HT-29 (cell line): ENCODE measurements around the gene TIAM2. TPM values are rescaled to one million over a fixed set of nuclear protein-coding genes. Genes with fewer than 3 reads are reported as not detected.
"Not testable (repeated sequence)": the region's sequence is repeated elsewhere in the genome, so short reads cannot be mapped to it uniquely, and the experiment has no call there.

Experiments
- DNase-seq: peaks from one replicate; pipeline ENCODE4 v3.0.0-alpha.2; 2015; ENCODE audit warnings: low spot score
- total RNA-seq: library from RNA; depleted of rRNA; stranded (reverse); fragments of >200 nt; shearing (Covaris generic); gene quantifications from 2 replicates; pipeline ENCODE4 v1.2.3, GENCODE V29; 2014

The TIAM2 gene
- total RNA-seq, 1 experiment from 2014 or later: 2.0 TPM

DNA sequence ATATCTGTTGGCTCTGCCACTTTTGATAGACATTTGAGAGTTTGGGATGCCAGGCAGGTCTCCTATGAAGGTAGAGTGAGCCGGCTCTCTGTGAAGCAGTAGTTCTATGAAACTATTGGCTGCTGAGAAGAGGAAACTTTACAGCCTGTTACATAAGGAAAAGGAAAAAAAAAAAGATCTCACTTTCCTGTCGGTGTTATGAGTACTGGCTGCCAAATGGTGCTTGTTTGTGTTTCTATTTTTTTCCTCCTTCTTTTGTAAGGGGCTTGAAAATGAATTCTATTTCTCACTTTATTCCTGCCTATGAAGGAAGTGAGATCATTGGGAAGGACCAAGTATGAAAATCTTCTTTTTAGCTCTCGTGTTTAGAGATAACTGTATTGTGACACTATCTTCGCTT lies 195.6 kb downstream of the TIAM2 start:
- DNase-seq: no peak

DNA sequence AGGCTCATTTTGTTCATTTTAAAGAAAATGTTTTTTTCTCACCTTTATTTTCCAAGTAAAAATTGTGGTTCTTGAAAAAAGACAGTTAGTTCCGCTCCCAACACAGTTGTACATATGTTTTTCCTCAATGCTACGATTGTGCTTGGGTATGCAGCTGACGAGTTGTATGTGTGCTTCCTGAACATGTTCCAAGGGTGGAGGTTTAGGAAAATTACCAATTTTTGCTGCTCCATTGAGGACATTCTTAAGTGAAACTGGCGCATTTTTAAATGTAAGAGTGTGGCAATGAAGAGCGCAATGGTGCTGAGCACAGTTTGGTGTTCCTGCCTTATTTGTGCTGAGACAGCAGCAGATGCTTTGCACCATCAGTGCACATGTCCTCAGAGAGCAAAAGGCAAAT lies 198.4 kb downstream of the TIAM2 start:
- DNase-seq: no peak

DNA sequence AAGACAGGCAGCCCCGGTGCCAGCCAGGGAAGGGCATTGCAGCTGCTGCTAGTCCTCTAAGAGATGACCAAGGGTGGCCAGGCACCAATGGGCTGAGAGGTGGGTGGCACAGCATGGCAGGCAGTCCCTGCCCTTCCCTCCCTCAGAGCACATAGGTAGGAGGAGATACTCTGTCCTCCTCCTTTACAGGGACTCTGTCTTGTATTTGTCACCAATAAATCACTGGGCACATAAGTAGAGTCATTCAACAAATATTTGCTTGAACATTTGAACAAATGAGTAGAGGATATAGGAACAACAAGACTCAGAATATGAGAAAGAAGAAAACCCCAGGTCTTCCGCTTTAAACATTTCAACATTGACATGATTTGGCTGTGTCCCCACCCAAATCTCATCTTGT lies 199.3 kb downstream of the TIAM2 start:
- no peak for DNase-seq

DNA sequence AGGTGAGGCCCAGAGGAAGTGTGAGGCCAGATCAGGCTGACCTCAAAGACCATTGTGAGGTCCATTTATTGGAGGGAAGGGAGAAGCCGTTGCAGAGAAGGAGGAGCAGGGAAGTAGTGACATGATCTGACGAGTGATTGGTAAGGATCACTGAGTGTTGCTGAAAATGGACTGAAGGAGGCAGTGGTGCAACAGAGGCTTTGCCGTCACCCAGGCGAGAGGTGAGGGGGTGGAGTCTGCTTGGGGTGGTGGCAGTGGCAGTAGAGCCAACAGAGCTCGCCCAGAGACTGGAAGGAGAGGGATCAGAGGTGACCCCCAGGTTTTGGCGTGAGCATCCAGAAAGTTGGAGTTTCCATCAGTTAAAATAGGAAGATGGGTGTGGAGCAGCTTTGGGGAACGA lies 200.8 kb downstream of the TIAM2 start:
- DNase-seq: no peak

DNA sequence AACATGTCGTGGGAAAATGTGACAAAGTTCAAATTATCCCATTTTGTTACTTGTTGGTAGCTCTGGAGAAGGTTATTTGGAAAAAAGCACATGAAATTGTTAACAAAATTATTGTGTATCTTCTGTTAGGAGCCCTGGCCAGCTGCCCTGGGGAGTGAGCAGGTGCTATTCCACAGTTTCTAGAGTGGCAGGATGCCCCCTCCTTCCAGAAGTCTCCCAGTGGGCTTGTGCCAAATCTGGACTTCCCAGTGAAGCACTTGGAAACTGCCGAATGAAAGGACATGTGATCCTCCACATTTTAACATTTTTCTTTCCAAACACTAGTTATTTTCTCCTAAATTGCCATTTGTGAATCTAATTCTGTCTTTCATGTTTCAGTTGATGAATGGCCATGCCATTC lies 201.8 kb downstream of the TIAM2 start:
- no peak for DNase-seq

DNA sequence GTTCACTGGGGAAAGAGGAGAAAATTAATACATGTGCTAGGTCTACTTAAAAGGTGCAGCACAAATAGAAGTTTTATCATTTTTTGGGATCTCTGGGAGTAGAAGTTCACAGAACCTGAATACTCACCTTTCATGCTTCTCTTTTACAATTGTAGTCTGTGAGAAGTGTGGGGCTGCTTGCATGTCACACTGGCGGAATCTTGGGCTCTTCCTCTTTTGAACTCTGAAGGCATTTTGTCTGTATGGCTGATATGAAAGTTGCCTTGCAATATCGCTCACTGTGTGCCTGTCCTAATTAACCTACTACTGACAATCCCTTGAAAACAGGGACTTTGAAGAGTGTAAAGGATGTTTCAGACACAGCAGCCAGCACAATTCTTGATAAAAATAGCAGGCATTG lies 202.8 kb downstream of the TIAM2 start:
- DNase-seq: no peak

DNA sequence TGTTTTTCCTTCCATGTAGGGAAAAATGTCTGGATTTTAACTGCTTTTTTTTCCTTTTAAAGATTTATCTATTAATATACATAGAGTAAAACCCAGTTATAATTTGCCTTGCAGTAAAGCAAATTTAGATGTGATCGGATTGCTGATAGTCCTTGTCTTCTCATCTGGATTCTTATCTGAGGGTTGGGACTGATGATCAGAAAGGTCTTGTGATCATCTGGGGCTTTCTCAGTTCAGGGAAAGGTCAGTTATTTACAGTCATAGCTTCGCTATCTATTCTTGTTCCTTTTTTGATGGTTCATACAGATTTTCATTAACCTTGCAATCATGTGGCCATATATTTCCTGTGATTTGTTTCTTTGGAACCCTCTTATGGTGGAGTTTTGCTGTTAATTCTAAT lies 204.9 kb downstream of the TIAM2 start:
- DNase-seq: no peak

DNA sequence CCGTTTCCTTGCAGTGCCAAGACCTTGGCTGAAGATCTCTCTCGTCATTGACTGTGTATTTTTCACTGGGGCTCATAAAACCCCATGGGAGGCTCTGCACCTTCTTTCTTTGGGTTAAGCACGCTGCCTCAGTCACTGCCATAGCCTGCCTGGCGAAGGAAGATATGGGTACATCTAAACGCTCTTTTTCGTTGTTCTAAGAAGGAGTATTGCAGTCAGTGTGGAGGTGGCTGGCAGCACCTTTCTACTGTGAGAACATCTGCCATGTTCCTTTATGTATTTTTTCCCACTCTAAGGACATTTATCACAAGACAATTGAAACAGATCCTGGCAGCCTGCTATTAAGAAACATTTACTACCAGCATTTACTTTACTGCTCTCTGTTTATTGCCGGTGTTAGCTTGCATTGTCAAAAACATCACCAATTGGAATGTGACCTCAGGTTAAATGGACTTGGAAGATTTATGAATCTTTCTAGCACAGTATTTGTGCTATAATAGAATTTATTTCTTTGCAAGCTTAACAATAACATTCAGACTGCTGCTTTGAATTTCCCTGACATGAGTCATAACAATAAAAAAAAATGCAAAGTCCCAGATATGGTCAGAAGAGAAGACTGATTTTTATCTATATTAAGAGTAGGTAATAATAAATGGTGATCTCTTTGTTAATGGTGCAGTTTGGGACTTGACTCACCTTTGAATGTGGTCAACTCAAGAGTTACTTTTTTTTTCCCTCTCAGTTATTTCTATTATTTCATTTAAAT lies 206.5 kb downstream of the TIAM2 start:
- peak; percentile 68 for DNase-seq

DNA sequence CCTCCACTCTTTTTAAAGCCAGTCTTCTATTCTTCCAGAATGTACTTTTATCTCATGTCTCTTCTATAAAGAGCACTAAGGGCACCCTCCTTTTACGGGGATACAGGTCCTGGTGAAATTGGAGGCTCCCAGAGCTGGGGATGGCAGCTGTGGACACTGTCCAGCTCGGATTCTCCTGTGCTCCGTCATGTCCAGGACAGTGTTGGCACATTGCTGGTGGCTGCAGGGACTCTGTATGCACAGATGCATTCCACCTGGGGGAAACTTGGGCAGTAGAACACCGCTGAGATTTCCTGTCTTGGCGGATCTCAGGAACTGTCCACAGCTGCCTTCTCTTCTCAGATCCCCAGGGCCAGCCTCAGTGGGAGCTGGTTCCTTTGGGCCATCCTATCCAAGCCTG lies 212.1 kb downstream of the TIAM2 start:
- DNase-seq: no peak

DNA sequence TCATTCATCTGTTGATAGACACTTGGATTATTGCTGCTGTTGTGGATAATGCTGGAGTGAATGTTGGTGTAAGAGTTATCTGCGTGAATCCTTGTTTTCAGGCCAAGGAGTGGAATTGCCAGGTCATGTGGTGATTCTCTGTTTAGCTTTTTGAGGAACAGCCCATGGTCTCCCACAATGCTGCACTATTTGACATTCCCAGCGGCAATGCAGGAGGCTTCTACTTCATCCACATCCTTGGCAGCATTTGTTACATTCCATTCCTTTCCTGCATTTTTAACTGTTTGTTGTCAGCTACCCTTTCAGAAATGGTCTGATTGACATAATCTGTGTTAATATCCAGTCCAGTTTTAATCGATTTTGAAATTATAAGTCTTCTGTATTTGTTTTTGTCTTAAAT lies 217.0 kb downstream of the TIAM2 start:
- DNase-seq: no peak

DNA sequence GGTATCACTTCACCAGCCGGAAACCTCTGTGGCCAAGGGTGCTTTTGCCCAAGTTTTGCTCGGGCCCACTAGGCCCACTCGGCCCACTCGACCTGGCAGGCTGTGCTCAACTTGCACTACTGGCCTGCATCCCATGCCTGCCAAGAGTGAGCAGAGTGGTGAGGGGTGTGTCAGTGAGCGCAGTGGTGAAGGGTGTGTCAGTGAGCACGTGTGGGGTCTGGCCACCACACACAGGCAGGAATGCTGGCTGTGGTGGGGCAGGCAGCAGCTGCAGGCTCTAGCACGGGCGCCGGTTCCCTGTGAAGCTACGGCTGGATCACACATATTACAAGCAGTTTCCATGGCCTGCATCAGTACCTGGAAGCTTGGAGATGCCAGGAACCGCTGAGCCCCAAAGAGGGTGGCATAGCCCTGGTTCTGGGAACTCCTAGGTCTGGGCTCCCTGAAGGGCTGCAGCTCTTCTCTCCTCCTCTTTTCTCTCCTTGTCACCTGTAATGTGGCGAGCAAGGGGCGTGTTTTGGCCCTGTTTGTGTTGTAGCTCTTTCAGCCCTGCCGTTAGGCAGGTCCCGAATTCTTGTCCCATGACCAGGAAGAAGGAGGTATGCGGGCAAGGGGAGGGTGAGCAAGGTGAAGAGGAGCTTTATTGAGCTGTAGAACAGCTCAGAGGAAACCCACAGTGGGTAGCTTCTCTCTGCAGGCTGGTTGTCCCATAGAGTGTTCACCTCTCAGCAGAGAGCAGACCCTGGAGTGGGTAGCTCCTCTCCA lies 217.7 kb downstream of the TIAM2 start:
- no peak for DNase-seq

DNA sequence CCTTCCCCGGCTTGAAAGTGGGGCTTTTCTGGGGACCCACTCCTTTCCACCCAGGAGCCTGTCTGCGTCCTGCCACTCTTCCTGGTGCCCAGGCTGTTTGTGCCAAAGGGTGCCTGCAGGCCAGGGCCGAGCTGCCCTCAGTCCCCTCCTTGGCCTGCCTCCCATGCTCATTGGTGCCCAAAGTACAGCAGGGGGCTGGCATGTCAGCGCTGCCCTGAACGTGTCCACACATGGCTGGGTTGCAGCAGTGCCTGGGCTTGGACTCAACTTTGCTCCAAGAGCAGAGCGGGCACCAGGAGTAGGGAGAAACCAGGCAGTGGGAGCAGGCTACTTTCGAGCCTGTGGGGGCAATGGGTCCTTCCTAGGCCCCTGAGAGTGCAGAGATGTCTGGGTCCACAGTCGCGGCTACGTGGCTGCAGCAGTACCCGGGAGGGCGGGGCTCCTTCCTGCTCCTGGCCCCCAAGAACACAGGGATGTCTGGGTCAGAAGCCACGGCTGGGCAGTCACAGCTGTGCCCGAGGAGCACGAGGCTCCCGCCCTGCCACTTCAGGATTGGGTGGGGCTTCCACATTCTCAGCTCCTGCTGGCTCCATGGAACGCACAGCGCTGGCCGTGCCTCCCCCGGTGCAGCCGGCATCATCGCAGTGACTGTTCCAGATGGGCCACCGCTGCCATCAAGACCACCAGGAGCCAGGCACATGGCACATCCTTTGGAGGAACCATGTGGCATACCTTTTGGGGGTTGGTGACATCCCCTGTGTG lies 218.7 kb downstream of the TIAM2 start:
- no peak for DNase-seq

DNA sequence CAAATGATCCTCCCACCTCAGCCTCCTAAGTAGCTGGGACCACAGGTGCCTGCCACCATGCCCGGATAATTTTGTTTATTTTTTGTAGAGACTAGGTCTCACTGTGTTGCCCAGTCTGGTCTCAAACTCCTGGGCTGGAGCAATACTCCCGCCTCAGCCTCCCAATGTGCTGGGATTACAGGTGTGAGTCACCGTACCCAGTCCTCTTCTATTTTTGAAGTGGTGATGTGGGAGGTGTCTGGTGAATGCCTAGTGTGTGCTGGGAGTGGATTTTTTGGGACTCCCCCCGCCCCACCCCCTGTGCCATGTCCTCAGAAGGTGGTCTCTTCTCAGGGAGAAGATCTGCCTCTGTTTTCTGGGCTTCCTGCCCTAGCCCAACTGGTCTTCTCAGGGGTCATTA lies 220.8 kb downstream of the TIAM2 start:
- DNase-seq: no peak

DNA sequence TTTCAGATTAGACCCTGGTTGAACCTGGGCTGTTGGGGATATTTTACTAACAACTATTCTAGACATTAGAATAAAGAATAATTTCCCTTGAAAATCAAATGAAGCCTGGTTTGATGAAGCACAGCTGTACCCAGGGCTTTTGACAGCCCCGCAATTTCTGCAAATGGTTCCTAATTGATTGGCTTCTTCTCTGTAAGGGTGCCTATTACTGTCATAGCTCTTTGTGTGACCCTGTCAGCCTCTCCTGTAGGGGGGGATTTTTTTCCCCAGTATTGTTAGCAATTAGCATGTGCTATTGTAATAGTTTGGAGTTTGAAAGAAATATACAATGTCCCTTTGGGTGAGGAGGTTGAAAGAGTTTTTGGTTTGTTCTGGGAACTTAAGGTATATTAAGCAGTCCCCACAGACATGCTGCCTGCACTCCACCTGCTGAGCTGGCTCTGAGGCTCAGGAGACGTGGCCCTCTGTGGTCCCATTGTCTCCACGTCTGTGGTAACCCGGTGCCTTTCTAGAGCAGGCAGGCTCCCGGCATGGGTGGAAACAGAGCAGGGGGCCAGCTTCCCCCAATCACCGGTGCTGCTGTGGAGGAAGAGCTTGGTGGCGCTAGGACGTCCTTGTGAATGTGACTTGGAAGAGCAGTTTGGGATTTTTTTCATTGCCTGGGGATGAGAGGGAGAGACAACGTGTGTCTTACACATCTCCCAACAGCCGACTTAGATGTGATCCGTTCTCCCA lies 221.4 kb downstream of the TIAM2 start:
- no peak for DNase-seq

DNA sequence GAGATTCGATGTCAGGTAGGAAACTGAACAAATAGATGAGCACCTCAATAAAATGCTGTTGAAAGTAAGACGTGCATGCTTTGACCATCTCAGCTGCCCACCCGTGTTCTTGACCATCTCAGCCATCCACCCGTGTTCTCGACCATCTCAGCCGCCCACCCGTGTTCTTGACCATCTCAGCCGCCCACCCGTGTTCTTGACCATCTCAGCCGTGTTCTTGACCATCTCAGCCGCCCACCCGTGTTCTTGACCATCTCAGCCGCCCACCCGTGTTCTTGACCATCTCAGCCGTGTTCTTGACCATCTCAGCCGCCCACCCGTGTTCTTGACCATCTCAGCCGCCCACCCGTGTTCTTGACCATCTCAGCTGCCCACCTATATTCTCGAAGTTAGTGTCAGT lies 223.6 kb downstream of the TIAM2 start:
- DNase-seq: not testable (repeated sequence)

DNA sequence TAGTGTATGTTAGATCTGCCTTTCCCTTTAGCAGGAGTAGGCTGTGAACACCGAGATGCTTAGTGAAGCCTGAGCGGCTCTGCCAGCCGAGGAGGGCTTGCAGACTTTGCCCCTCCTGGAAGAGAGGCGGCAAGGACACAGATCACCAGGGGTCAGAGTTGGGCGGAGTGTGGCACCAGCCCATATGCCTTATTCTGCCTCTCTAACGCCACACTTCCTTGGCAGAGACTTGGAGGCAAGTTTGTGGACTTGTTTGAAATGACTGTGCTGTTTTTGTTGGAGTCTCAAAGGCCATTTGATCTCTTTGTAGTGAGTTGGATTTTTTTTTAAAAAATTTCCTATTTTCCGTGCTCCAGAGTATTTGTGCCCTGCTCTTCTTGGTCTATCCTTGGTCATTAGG lies 224.2 kb downstream of the TIAM2 start:
- no peak for DNase-seq

DNA sequence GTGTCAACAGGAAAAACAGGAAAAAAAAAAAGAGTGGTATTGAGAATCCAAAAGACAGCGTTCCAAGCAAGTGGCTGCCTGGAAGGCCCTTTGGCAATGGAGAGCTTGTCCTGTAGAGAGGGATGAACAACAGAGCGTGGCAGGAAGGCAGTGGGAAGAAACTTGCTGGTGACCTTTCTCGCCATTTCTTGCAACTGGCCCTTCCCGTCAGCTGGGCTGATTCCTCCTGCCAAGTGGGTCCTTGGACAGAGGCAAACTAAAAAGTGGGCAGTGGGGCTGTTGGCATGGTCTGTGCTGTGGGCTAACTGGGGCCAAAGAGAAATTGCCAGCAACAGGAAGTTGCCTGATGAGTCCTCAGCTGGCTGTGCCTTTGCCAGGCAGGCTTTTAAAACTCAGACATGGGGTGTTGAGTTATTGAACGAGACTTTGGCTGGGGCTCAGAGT lies 224.8 kb downstream of the TIAM2 start:
- DNase-seq: no peak

DNA sequence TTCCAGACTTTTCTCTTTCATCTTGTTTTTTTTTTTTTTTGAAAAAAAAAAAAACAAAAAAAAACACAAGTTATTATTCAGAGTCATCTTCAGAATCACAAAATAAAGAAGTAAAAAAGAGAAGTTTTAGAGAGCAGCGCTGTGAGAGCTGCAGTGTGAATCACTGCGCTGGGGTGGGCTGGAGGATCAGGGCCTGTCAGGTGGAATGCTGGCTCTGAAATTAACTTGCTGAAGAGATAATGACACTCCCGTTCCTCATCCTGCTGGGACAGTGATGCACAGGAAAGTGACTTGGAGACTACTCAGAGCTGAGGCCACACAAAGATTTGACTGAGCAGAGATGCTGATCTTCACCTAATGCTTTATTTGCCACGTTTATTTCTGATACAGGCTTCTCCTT lies 226.0 kb downstream of the TIAM2 start:
- no peak for DNase-seq

DNA sequence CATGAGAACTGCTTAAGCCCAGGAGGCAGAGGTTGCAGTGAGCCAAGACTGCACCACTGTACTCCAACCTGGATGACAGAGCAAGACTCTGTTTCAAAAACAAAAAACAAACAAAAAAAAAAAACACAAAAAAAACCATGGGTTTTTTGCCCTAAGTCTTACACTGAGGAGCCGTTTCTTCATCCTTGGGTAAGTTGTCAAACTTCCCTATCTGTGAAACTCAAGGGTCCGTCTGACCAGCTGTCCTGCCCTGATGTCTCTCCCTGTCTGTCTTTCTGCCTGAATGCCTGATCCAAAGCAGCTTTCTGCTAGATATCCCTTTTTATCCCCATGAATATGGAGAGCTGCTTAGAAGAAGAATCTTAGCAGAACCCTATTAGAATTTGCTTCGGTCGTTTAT lies 227.4 kb downstream of the TIAM2 start:
- no peak for DNase-seq

DNA sequence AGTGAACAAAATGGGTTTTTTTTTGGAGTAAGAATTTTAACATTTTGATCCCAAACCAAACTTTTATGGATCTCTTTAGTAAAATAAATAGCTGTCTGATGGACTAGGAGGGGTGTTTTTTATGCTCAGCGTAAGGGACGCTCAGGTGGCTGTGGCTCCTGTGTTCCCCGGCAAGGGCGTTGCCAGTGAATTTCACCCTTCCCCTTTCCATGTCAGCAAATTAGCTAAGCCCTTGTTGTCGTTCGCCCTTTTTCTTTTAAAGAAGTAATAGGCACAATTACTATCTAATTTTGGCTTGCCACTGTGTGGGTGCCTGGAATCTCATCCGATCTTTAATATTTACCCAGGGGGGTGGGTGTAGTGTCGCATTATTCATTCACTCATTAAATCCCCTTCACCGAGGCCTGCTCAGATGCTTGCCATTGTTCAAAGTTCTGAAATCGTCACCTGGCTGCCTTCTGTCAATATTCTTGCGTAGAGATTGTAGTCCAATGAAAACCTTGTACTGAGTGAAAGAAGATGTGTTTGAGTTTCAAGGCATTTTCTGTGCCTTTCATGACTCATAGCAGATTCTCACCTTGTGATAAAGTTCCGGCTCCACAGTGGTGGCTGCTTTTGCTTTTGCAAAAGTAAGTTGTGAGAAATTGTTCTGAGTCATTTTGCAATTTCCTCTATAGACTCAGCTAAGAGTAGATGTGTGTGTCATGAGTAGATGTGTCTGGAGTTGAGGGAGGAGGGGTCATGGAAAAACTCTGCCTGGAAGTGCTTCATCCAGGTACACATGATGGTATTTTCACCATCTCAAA lies 228.7 kb downstream of the TIAM2 start:
- peak; percentile 22 for DNase-seq

DNA sequence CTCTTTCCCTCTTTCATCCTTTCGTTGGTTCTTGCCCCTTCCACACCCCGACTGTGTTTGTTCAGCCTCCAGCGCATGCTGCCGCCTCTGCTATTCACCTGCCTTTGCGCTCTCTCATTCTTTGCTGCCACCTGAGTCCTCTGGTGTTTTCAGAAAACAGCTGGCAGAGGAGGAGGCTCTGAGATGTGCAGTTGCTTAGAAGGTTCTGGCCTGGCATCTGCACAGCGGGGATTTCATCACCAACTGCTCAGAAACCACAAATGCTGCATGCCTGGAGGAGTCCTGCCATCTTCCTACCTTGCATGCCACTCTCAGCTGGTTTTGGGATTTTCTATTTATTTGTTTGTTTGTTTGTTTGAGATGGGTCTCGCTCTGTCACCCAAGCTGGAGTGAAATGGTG lies 229.5 kb downstream of the TIAM2 start:
- no peak for DNase-seq
